ENCODE results near the gene MLC1.
"Not testable (repeated sequence)": the region's sequence is repeated elsewhere in the genome, so short reads cannot be mapped to it uniquely, and the experiment has no call there.

The MLC1 gene

DNA sequence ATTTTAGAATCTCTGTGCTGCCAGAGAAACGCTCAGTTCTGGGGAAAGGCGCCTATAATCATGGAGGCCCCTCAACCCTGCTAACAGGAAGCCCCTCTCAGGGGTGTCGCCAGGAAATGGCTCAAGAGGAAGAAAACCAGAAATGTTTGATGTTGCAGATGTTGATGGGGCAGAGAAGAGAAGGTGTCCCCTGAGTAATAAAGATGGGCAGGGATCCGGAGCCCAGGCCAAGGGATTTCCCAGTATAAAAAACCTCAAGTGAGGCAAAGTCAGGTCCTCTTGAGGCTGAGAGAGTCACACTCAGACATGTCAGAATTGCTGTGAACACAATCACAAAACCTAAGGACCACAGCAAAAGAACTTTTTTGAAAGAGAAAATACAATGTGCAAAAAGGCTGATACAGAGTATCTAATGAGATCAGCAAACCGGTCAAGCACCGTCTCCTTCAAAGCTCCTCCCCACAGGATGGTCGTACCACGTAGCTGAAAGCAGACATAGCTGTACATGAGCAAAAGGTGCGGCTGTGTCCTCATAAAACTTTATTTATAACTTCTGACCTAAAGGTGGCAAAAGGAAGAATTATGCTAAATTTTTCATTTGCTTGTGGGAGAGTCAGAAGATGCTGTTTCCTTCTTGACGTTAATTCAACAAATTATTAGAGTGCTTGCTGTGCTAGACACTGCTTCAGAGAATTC lies 16.8 kb upstream of the MLC1 start:
- DNase-seq, result no peak

DNA sequence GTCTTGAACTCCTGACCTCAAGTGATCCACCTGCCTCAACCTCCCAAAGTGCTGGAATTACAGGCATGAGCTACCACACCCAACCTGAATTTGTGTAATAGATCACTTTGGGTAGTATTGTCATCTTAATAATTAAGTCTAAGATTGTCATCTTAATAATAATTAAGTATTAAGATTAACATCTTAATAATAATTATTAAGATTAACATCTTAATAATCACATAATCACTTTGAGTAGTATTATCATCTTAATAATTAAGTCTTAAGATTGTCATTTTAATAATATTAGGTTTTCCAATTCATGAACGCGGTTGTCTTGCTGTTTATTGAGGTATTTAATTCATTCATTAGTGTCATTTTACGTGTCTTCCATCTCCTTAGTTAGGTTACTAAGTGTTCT lies 12.8 kb upstream of the MLC1 start:
- DNase-seq, result no peak

DNA sequence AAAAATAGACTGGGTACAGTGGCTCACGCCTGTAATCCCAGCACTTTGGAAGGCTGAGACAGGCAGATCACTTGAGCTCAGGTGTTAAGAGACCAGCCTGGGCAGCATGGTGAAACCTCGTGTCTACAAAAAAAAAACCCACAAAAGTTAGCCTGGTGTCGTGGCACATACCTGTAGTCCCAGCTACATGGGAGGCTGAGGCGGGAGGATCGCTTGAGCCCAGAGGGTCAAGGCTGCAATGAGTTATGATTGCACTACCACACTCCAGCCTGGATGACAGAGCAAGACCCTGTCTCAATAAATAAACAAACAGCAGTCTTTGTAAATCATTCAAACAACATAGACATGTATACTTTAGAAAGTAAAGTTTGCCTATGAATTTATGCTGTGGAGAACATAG lies 7.1 kb upstream of the MLC1 start:
- DNase-seq, result no peak

DNA sequence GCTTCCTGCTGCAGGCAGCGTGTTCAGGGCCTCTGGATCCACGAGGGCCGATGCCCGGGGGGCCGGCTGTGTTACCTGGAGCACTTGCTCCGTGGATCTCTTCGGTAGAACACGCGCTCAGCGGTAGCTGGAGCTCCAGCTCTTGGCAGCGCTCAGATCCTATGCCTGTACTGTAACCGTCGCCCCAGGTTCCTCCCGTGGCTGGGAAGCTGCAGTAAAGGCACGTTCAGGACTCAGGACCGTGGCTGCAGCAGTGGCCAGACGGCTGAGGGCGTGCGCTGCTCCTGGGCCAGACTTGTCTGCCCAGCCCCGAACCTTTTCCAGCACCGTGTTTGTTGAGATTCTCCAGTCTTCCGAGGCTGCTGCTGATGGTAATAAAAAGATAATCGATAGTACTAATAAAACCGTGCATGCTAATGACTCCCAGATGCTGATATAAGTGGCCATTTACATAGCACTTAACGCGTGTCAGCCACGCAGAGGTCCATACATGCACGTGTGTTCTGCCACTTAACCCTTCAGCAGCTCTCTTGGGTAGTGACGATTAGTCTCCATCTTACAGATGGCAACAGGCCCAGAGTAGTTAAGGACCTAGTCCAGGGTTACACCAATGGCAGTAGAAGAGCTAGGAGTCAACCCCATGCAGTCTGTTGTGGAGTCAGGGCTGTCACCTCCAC lies 6.0 kb upstream of the MLC1 start:
- DNase-seq, result no peak

- no peak for DNase-seq
Observed at GRCh38 chr22:50090412-50090714, 5.1 kb upstream of the MLC1 start.

- DNase-seq, result no peak
Observed at GRCh38 chr22:50089682-50090411, 4.6 kb upstream of the MLC1 start, which contains the start of gene MOV10L1. MOV10L1 (plus strand) TSS chr22:50090006; CDS start chr22:50090089, 83 bp downstream.

GRCh38 chr22:50089231-50089630 lies 4.0 kb upstream of the MLC1 start:
- no peak for DNase-seq

GRCh38 chr22:50088096-50088495 lies 2.9 kb upstream of the MLC1 start:
- DNase-seq, result no peak

GRCh38 chr22:50087646-50088045 lies 2.4 kb upstream of the MLC1 start:
- DNase-seq, result no peak

DNA sequence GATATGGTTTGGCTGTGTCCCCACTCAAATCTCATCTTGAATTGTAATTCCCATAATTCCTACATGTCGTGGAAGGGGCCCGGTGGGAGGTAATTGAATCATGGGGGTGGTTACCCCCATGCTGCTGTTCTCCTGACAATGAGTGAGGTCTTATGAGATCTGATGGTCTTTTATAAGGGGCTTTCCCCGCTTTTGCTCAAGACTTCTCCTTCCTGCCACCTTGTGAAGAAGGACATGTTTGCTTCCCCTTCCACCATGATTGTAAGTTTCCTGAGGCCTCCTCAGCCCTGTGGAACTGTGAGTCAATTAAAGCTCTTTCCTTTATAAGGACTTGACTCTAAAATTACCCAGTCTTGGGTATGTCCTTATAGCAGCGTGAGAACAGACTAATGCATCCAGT lies 1.7 kb upstream of the MLC1 start:
- not testable (repeated sequence) for DNase-seq

GRCh38 chr22:50086526-50086925 lies 1.3 kb upstream of the MLC1 start:
- no peak for DNase-seq

- DNase-seq, result no peak
Observed at GRCh38 chr22:50084614-50085021, 608 bp downstream of the MLC1 start.

DNA sequence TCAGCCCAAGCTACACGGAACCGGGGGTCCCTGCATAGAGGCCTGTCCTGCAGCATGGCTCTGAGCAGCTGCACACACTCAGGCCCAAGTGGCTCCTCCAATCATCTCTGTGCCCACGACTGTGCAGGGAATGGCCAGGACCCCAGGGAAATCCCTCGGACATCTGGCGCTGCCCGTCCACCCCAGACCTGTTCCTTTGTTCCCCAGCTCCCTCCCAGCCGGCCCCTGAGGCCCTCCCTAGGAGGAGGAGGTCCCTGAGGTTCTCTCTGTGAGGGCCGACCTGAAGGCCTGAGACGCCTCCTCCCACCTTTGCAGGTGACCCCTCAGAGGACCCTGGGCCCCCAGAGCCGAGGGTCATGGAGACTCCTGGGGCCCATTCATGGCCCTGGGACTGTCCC lies 1.1 kb downstream of the MLC1 start:
- no peak for DNase-seq

- DNase-seq, result no peak
Observed at GRCh38 chr22:50083462-50084079, 1.7 kb downstream of the MLC1 start.

DNA sequence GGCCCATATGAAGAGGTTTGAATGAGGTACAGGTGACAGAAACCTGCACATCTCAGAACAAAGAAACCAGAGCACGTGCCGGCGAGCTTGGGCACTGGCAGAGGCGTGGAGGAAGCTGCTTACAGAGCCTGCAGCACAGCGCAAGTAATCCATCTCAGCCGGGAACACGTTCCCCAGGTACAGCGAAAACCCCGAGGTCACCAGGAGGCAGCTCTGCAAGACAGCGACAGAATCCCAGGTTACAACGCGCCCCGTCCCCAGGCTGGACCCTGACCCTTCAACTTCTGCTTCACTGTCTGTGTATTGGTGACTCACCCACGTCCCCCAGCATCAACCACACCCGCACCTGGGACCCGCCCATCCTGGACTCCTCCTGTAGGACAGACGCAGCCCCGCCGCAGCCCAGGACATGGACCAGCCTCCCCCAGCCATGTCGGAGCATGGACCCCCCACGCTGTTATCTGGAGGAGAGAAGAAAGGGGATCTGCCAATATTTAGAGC lies 2.2 kb downstream of the MLC1 start:
- no peak for DNase-seq

GRCh38 chr22:50082197-50082715 lies 3.0 kb downstream of the MLC1 start:
- no peak for DNase-seq

- no peak for DNase-seq
Observed at GRCh38 chr22:50081426-50082196, 3.6 kb downstream of the MLC1 start.

DNA sequence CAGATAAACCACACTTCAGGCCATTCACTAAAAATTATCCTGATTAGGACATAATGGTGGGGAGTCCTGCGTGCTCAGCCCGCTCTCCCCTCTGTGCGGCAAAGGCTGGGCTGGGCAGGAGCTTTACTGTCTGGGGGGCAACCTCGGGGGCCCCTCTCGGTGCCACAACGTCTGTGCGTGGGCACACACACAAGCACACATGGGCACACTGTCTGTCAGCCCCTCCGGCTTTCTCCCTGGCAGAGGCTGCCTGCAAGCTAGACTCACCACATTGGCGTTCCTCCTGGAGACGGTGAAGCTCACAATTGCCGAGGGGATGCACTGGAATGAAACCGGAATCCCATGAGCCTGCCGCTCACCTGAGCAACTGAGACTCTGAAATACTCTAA lies 5.2 kb downstream of the MLC1 start:
- DNase-seq, result no peak

DNA sequence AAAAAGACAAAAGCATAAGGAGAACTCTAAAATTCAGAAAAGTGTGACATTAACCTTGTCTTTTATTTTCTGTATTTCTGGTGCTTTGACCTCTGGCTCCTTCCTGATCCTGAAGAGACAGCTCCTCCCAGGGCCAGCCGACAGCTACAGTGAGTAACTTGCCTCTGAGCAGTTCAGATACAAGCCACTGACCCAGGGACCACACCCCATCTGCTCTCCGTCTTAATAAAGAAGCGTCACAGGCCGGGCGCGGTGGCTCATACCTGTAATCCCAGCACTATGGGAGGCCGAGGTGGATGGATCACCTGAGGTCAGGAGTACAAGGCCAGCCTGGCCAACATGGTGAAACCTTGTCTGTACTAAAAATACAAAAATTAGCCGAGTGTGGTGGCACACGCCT lies 6.5 kb downstream of the MLC1 start:
- no peak for DNase-seq

- no peak for DNase-seq
Observed at GRCh38 chr22:50078246-50078645, 7.0 kb downstream of the MLC1 start.

GRCh38 chr22:50076646-50077535 lies 8.3 kb downstream of the MLC1 start:
- no peak for DNase-seq
